Measurements from ENCODE around the gene OBP2A. TPM values are rescaled to one million over a fixed set of nuclear protein-coding genes. Genes with fewer than 3 reads are reported as not detected.

The OBP2A gene
- total RNA-seq, 1 experiment from 2014 or later: not detected

DNA sequence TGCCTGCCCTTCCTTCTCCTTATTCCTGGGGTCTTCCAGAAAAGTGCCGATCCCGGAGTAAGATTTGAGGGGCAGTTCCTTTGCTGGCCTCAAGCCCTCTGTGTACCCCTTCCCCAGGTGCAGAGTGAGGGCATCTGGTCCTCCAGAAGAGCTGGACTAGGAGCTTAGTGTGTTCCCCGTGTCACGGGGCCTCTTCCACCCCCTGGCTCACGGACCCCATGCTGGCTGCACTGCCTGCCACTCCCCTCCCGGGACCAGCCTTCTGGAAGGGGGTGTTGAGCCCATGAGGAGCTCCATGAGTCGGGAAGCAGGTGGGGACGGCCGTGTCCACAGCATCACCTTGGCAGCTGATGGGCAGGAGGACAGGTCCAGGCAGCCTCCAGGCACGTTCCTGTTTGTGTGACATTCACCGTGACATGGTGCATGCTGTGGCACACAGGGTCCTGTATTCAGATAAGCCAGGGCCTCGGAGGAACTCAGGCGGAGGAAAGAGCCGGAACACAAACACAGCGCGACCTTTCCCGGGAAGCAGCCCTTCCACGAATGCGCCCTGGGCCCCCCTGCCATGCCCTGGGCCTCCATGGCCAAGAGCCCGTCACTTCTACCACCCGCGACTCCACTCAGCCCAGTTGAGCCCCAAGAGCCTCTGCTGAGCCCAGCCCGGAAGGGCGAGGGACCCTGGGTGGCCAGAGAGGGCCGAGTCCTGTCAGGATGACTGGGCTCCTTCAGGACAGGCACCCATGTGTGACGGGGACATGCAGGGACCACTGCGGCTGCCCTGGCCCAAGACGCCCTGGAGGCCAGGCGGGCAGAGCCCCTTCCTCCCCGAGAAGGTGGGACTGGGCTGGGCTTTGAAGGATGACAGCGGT is 30.6 kb upstream of the OBP2A start:
- Histone ChIP-seq H2BK120ac (ENCODE audit: low read depth, low read length, poor library complexity, severe bottlenecking) (no peak overlapping the region), H3K18ac (ENCODE audit: insufficient read length, low read depth, low read length) (no peak overlapping the region), H2AK5ac (ENCODE audit: insufficient read length, low read length) (no peak overlapping the region), H3K79me2 (ENCODE audit: insufficient read depth, low read length) (no peaks in the 10 kb centered on the region), H3K23me2 (ENCODE audit: insufficient read length, low read depth, low read length, poor library complexity, severe bottlenecking) (no peaks in the 10 kb centered on the region), H3K9ac (ENCODE audit: extremely low read depth, insufficient read length, low read length) (no peak overlapping the region), H3K23ac (ENCODE audit: insufficient read length, low read depth, low read length) (no peak overlapping the region), H4K8ac (replicated peaks; ENCODE audit: insufficient read length, low read depth, low read length) (no peak overlapping the region), H3K14ac (ENCODE audit: insufficient read depth, low read length) (no peak overlapping the region), H2BK12ac (ENCODE audit: insufficient read length, low read depth, low read length) (no peak overlapping the region), H3K4me2 (ENCODE audit: insufficient read depth, insufficient read length, low read length) (no peak overlapping the region), H3T11ph (ENCODE audit: low read length) (no peak overlapping the region), H2BK5ac (ENCODE audit: insufficient read length, low read length) (no peak overlapping the region), H2BK15ac (ENCODE audit: low read depth, low read length) (no peak overlapping the region; the same call in 1 of the 2 replicates), H4K5ac (ENCODE audit: insufficient read length, low read depth, low read length) (no peak overlapping the region), H3K4me1 (ENCODE audit: insufficient read depth, low read length) (0 out of 2 replicates have a peak, but pooled peaks cover 2% of the 10 kb centered on the region), H3K27ac (ENCODE audit: insufficient read length, low read depth, low read length) (no peak overlapping the region), H3K56ac (ENCODE audit: insufficient read length, low read depth, low read length) (no peak overlapping the region), H4K20me1 (ENCODE audit: control insufficient read depth, insufficient read depth, insufficient read length) (no peaks in the 10 kb centered on the region), H3K79me1 (ENCODE audit: insufficient read depth, low read depth, low read length, poor library complexity, severe bottlenecking) (no peaks in the 10 kb centered on the region), H3K27me3 (ENCODE audit: insufficient read depth, low read length) (no peaks in the 10 kb centered on the region), H2BK20ac (ENCODE audit: low read depth, low read length, poor library complexity, severe bottlenecking) (no peak overlapping the region), H3K9me3 (ENCODE audit: control insufficient read depth, low read depth, low read length) (no peaks in the 10 kb centered on the region), H2AFZ (ENCODE audit: low read length) (no peak overlapping the region), H4K91ac (ENCODE audit: insufficient read length, low read depth, low read length) (no peak overlapping the region), H3K4ac (ENCODE audit: low read depth, low read length) (no peak overlapping the region)
- no CpG with 5 or more reads among the region's 31 CpGs for WGBS (ENCODE audit: extremely low coverage, insufficient read length, low lambda C conversion rate)
- Mint-ChIP-seq H3K9me3 (peaks cover 0 to 5% of the 10 kb centered on the region in 2 experiments; a peak in 2 of 5 replicates), H3K36me3 (ENCODE audit: insufficient read depth in 1 of 3, low read depth in 3 of 3) (no peaks in the 10 kb centered on the region), H3K4me1 (peaks cover 3 to 11% of the 10 kb centered on the region in 2 experiments; a peak in 1 of 4 replicates), H3K27ac (no peak overlapping the region), H3K27me3 (ENCODE audit: low read depth) (no peaks in the 10 kb centered on the region), H3K4me3 (no peak overlapping the region)
- peak; percentile 23 for DNase-seq
- no peak for TF ChIP-seq CTCF (conservative IDR thresholded peaks at IDR 0.05)
